SK-N-SH treated with all-trans-retinoic acid at 6 μM for 48 hours (cell line): ENCODE data around the gene SLC2A6.

ENCODE experiments used
- ATAC-seq: fragments of 200-7000 bp; cut with Tn5 transposase; 3 replicates; pipeline ENCODE4 v1.9.1; 2020; ENCODE audit warnings: mild to moderate bottlenecking, moderate library complexity
- ARNTL ChIP-seq: fragments of 450-650 bp; formaldehyde crosslinking; IDR thresholded peaks from 2 replicates; pipeline ENCODE4 v1.5.0; 2020; ENCODE audit warnings: low read depth, mild to moderate bottlenecking, moderate library complexity, borderline replicate concordance
- BACH2 ChIP-seq: fragments of 250-450 bp; sonication (Bioruptor Pico); IDR thresholded peaks from 2 replicates; pipeline ENCODE4 v1.9.0; 2021; ENCODE audit warnings: mild to moderate bottlenecking, borderline replicate concordance
- CREB5 ChIP-seq: fragments of 250-450 bp; sonication (Bioruptor Pico); IDR thresholded peaks from 2 replicates; pipeline ENCODE4 v1.5.1; 2020; ENCODE audit warnings: low read depth, mild to moderate bottlenecking, moderate library complexity
- CSDC2 ChIP-seq: fragments of 250-450 bp; sonication (Bioruptor Pico); IDR thresholded peaks from 2 replicates; pipeline ENCODE4 v1.5.0; 2020; ENCODE audit warnings: mild to moderate bottlenecking, moderate library complexity
- CSRNP3 ChIP-seq: fragments of 250-450 bp; sonication (Bioruptor Pico); IDR thresholded peaks from 2 replicates; pipeline ENCODE4 v1.5.1; 2021; ENCODE audit warnings: mild to moderate bottlenecking, moderate library complexity
- GLIS3 ChIP-seq: fragments of 250-450 bp; sonication (Bioruptor Pico); IDR thresholded peaks from 2 replicates; pipeline ENCODE4 v1.5.0; 2020; ENCODE audit warnings: mild to moderate bottlenecking, moderate library complexity
- ISL1 ChIP-seq: fragments of 250-450 bp; sonication (Bioruptor Pico); IDR thresholded peaks from 2 replicates; pipeline ENCODE4 v2.1.2; 2022; ENCODE audit warnings: mild to moderate bottlenecking, moderate library complexity
- OSR1 ChIP-seq: fragments of 250-450 bp; sonication (Bioruptor Pico); IDR thresholded peaks from 2 replicates; pipeline ENCODE4 v1.8.0; 2022; ENCODE audit warnings: moderate library complexity, mild to moderate bottlenecking, inconsistent platforms
- PATZ1 ChIP-seq: fragments of 250-450 bp; sonication (Bioruptor Pico); IDR thresholded peaks from 2 replicates; pipeline ENCODE4 v1.8.0; 2020; ENCODE audit warnings: mild to moderate bottlenecking, moderate library complexity, borderline replicate concordance
- POU6F1 ChIP-seq: fragments of 250-450 bp; sonication (Bioruptor Pico); IDR thresholded peaks from 2 replicates; pipeline ENCODE4 v1.8.0; 2021; ENCODE audit warnings: low read depth, mild to moderate bottlenecking, moderate library complexity, borderline replicate concordance
- PPARA ChIP-seq: fragments of 250-450 bp; sonication (Bioruptor Pico); IDR thresholded peaks from 2 replicates; pipeline ENCODE4 v1.5.0; 2020; ENCODE audit warnings: mild to moderate bottlenecking, borderline replicate concordance
- RARB ChIP-seq: fragments of 250-450 bp; sonication (Bioruptor Pico); IDR thresholded peaks from 2 replicates; pipeline ENCODE4 v1.8.0; 2021; ENCODE audit warnings: mild to moderate bottlenecking, moderate library complexity
- TCF4 ChIP-seq: fragments of 250-450 bp; sonication (Bioruptor Pico); IDR thresholded peaks from 2 replicates; pipeline ENCODE4 v1.8.0; 2021; ENCODE audit warnings: mild to moderate bottlenecking, moderate library complexity, borderline replicate concordance
- TOX ChIP-seq: fragments of 250-450 bp; sonication (Bioruptor Pico); IDR thresholded peaks from 2 replicates; pipeline ENCODE4 v1.8.0; 2021; ENCODE audit warnings: mild to moderate bottlenecking, moderate library complexity, borderline replicate concordance
- TSHZ2 ChIP-seq: fragments of 250-450 bp; sonication (Bioruptor Pico); IDR thresholded peaks from 2 replicates; pipeline ENCODE4 v1.5.0; 2020; ENCODE audit warnings: mild to moderate bottlenecking, moderate library complexity
- ZFP3 ChIP-seq: fragments of 250-450 bp; sonication (Bioruptor Pico); IDR thresholded peaks from 2 replicates; pipeline ENCODE4 v1.5.0; 2020; ENCODE audit warnings: mild to moderate bottlenecking, moderate library complexity
- ZFP30 ChIP-seq: fragments of 450-650 bp; formaldehyde crosslinking; IDR thresholded peaks from 2 replicates; pipeline ENCODE4 v1.5.0; 2022; ENCODE audit warnings: mild to moderate bottlenecking, moderate library complexity
- ZNF565 ChIP-seq: fragments of 450-650 bp; formaldehyde crosslinking; conservative IDR thresholded peaks from 2 replicates; pipeline ENCODE4 v1.5.0; 2020; ENCODE audit warnings: low read depth, mild to moderate bottlenecking, moderate library complexity
- ZNF70 ChIP-seq: fragments of 450-650 bp; formaldehyde crosslinking; IDR thresholded peaks from 2 replicates; pipeline ENCODE4 v1.5.0; 2020; ENCODE audit warnings: mild to moderate bottlenecking, moderate library complexity
- ZNF8 ChIP-seq: fragments of 450-650 bp; formaldehyde crosslinking; IDR thresholded peaks from 2 replicates; pipeline ENCODE4 v1.5.0; 2020; ENCODE audit warnings: mild to moderate bottlenecking, moderate library complexity

The SLC2A6 gene

GRCh38 chr9:133485531-133486260, 6.8 kb upstream of the SLC2A6 start (continued):
- TF ChIP-seq CSDC2 (CRISPR knock-in tag) (no peak), ZNF565 (CRISPR knock-in tag) (no peak)

- TF ChIP-seq RARB (no peak), ZNF70 (CRISPR knock-in tag) (no peak), ZFP30 (CRISPR knock-in tag) (no peak), TCF4 (CRISPR knock-in tag) (no peak), ZNF565 (CRISPR knock-in tag) (no peak), CSDC2 (CRISPR knock-in tag) (no peak), GLIS3 (CRISPR knock-in tag) (no peak), CSRNP3 (CRISPR knock-in tag) (no peak), TSHZ2 (CRISPR knock-in tag) (no peak), BACH2 (no peak), POU6F1 (CRISPR knock-in tag) (no peak), PPARA (CRISPR knock-in tag) (no peak), ZNF8 (no peak), OSR1 (CRISPR knock-in tag) (no peak), ARNTL (no peak), PATZ1 (CRISPR knock-in tag) (no peak), CREB5 (CRISPR knock-in tag) (no peak)
- no peak for ATAC-seq
Measured at GRCh38 chr9:133484671-133485437, 6.0 kb upstream of the SLC2A6 start.

- ATAC-seq, result no peak
- TF ChIP-seq CSRNP3 (CRISPR knock-in tag), result no peak
- no peak for TF ChIP-seq ZNF565 (CRISPR knock-in tag)
- TF ChIP-seq BACH2, result no peak
- TF ChIP-seq ZFP30 (CRISPR knock-in tag), result no peak
- TF ChIP-seq TCF4 (CRISPR knock-in tag), result no peak
- TF ChIP-seq TSHZ2 (CRISPR knock-in tag), result no peak
- TF ChIP-seq TOX (CRISPR knock-in tag), result no peak
- no peak for TF ChIP-seq ISL1 (CRISPR knock-in tag)
- no peak for TF ChIP-seq POU6F1 (CRISPR knock-in tag)
- TF ChIP-seq CSDC2 (CRISPR knock-in tag), result no peak
- no peak for TF ChIP-seq ZFP3 (CRISPR knock-in tag)
- no peak for TF ChIP-seq ZNF8
Measured at GRCh38 chr9:133483611-133484010, 4.7 kb upstream of the SLC2A6 start.
